ENCODE results near the gene CETN3. TPM values are rescaled to one million over a fixed set of nuclear protein-coding genes. Genes with fewer than 3 reads are reported as not detected.

CETN3 gene
- 10 to 100 TPM in 1 of 4 donors, 1 to 10 TPM in 3; 5.5 to 13.7 (median 6.1) TPM for total RNA-seq

- Histone ChIP-seq H3K4me1 (peaks cover 20% of the 10 kb centered on the region), H3K9me3 (no peaks in the 10 kb centered on the region), H3K4me3 (peak within 1 kb of the TSS; percentile 87), H3K27me3 (no peaks in the 10 kb centered on the region), H3K36me3 (no peaks in the 10 kb centered on the region), H3K27ac (peak within 1 kb of the TSS; percentile 98)
- DNase-seq (ENCODE audit: low spot score in 2 of 2): peak; percentile 95 to 98
- no peak for TF ChIP-seq CTCF (IDR thresholded peaks at IDR 0.05)
- peak; percentile 52 to 75 for TF ChIP-seq POLR2A (IDR thresholded peaks at IDR 0.05)
- no peak for TF ChIP-seq EP300 (IDR thresholded peaks at IDR 0.05)
- TF ChIP-seq POLR2AphosphoS5 (IDR thresholded peaks at IDR 0.05): peak; percentile 22 to 76 (median 63)
- 1% methylated on average over 42 of the region's 51 CpGs for WGBS
These were observed at the start of gene CETN3 for GRCh38 chr5:90409318-90410177. CETN3 (minus strand) TSS chr5:90409756; CDS start chr5:90409661, 95 bp downstream.

GRCh38 chr5:90446961-90447360, 37.4 kb upstream of the CETN3 start:
- H3K4me1 ChIP-seq: no peaks in the 10 kb centered on the region
- no peaks in the 10 kb centered on the region for H3K9me3 ChIP-seq
- no peak for DNase-seq (ENCODE audit: low spot score in 2 of 2)
- no peak for TF ChIP-seq POLR2AphosphoS5 (IDR thresholded peaks at IDR 0.05)
- no peak for TF ChIP-seq POLR2A (IDR thresholded peaks at IDR 0.05)
- no peak for TF ChIP-seq CTCF (IDR thresholded peaks at IDR 0.05)
- TF ChIP-seq EP300 (IDR thresholded peaks at IDR 0.05): no peak
- no peaks in the 10 kb centered on the region for H3K27me3 ChIP-seq
- no peak overlapping the region for H3K4me3 ChIP-seq
- H3K36me3 ChIP-seq: no peaks in the 10 kb centered on the region
- no peak overlapping the region for H3K27ac ChIP-seq

GRCh38 chr5:90440644-90441043, 31.1 kb upstream of the CETN3 start:
- TF ChIP-seq POLR2A (IDR thresholded peaks at IDR 0.05) (no peak), POLR2AphosphoS5 (IDR thresholded peaks at IDR 0.05) (no peak)
- Histone ChIP-seq H3K36me3 (no peaks in the 10 kb centered on the region), H3K27ac (no peak overlapping the region), H3K4me3 (no peak overlapping the region), H3K9me3 (no peaks in the 10 kb centered on the region), H3K27me3 (no peaks in the 10 kb centered on the region), H3K4me1 (peaks cover 8% of the 10 kb centered on the region)
- 41% methylated on average over 2 of the region's 2 CpGs for WGBS
- DNase-seq (ENCODE audit: low spot score in 2 of 2): no peak

GRCh38 chr5:90438100-90438499, 28.5 kb upstream of the CETN3 start:
- H3K9me3 ChIP-seq: no peaks in the 10 kb centered on the region
- no peak overlapping the region for H3K27ac ChIP-seq
- WGBS: 27% methylated on average over 1 of the region's 1 CpG
- no peaks in the 10 kb centered on the region for H3K27me3 ChIP-seq
- H3K4me3 ChIP-seq: no peak overlapping the region
- TF ChIP-seq POLR2AphosphoS5 (IDR thresholded peaks at IDR 0.05): no peak
- TF ChIP-seq POLR2A (IDR thresholded peaks at IDR 0.05): no peak
- TF ChIP-seq EP300 (IDR thresholded peaks at IDR 0.05): no peak
- no peak for TF ChIP-seq CTCF (IDR thresholded peaks at IDR 0.05)
- H3K36me3 ChIP-seq: no peaks in the 10 kb centered on the region
- peaks cover 8% of the 10 kb centered on the region for H3K4me1 ChIP-seq
- no peak for DNase-seq (ENCODE audit: low spot score in 2 of 2)

GRCh38 chr5:90437663-90438062, 28.1 kb upstream of the CETN3 start:
- no peak for DNase-seq (ENCODE audit: low spot score in 2 of 2)

More at GRCh38 chr5:90437663-90438062, 28.1 kb upstream of the CETN3 start:
- Histone ChIP-seq H3K4me3 (no peak overlapping the region), H3K27ac (no peak overlapping the region), H3K27me3 (no peaks in the 10 kb centered on the region), H3K4me1 (peaks cover 8% of the 10 kb centered on the region), H3K36me3 (no peaks in the 10 kb centered on the region), H3K9me3 (no peaks in the 10 kb centered on the region)
- no peak for TF ChIP-seq CTCF (IDR thresholded peaks at IDR 0.05)
- no peak for TF ChIP-seq EP300 (IDR thresholded peaks at IDR 0.05)
- no peak for TF ChIP-seq POLR2AphosphoS5 (IDR thresholded peaks at IDR 0.05)
- no peak for TF ChIP-seq POLR2A (IDR thresholded peaks at IDR 0.05)

All from suprapubic skin (tissue), 4 donors.